HepG2 (cell line): ENCODE measurements around the gene GATAD2B. TPM values are rescaled to one million over a fixed set of nuclear protein-coding genes. Genes with fewer than 3 reads are reported as not detected.

ENCODE experiments used
- ATAC-seq: fragments of 200-7000 bp; cut with Tn5 transposase; 3 replicates; pipeline ENCODE4 v1.9.1; 2020; ENCODE audit warnings: mild to moderate bottlenecking, moderate library complexity
- BruUV-seq: library from RNA; stranded (reverse); fragments of 400-500 nt; replicated peaks from 2 replicates; lab custom pipeline; 2021; lab: Mats Ljungman, UMichigan
- CTCF ChIA-PET: fragments of 300-600 bp; formaldehyde crosslinking; extraction: SDS; loops from one replicate; lab custom pipeline; 2021; ENCODE audit warnings: low total read pairs, inconsistent platforms, low intra/inter-chr PET ratio; lab: Yijun Ruan, JAX
- POLR2A ChIA-PET: fragments of 350-600 bp; sonication (Branson Sonifier 250); formaldehyde crosslinking; loops from one replicate; lab custom pipeline; 2020; ENCODE audit warnings: antibody characterized with exemption, inconsistent platforms; lab: Yijun Ruan, JAX
- DNase-seq: peaks from one replicate; pipeline ENCODE4 v3.0.0-alpha.2; 2015; ENCODE audit warnings: low spot score
- FAIRE-seq: peaks from 3 replicates; lab custom pipeline; 2011; peaks lifted over from hg19 to GRCh38; lab: Jason Lieb, UNC
- H2AFZ ChIP-seq: one replicate; pipeline ENCODE4 v1.6.1; 2011; ENCODE audit warnings: low read length, inconsistent platforms
- H3K27ac ChIP-seq: fragments of 300-600 bp; 3 replicates; pipeline ENCODE4 v1.8.0; 2011; ENCODE audit warnings: mixed run types, mild to moderate bottlenecking, mixed read lengths, low read length, inconsistent platforms; ENCODE audit not compliant: insufficient read depth; ENCODE audit errors: extremely low read length
- H3K27me3 ChIP-seq, 2 experiments: fragments of 200-600 bp in 1 of 2; 2 replicates in 1 of 2; 3 replicates in 1 of 2; pipeline versions ENCODE4 v1.6.0 to v1.8.0; 2011; ENCODE audit warnings: low read length in 2 of 2, mild to moderate bottlenecking in 2 of 2, moderate library complexity in 2 of 2, inconsistent platforms in 1 of 2; ENCODE audit not compliant: insufficient read depth in 2 of 2, control insufficient read depth in 1 of 2
- H3K36me3 ChIP-seq, 2 experiments: fragments of 200-600 bp in 1 of 2; replicated peaks in 1 of 2; 2 replicates in 1 of 2; 3 replicates in 1 of 2; pipeline versions ENCODE4 v1.5.1 to v1.8.0; 2011; ENCODE audit warnings: low read length in 2 of 2, inconsistent platforms in 1 of 2; ENCODE audit not compliant: insufficient read depth in 2 of 2, control insufficient read depth in 1 of 2
- H3K4me1 ChIP-seq: 2 replicates; pipeline ENCODE4 v1.5.1; 2012; ENCODE audit warnings: low read length, inconsistent platforms; ENCODE audit not compliant: insufficient read depth
- H3K4me2 ChIP-seq: 2 replicates; pipeline ENCODE4 v1.6.0; 2011; ENCODE audit warnings: low read depth, low read length, inconsistent platforms
- H3K4me3 ChIP-seq, 3 experiments: fragments of 200-600 bp in 1 of 3; sonication (generic), shearing (Covaris generic) in 1 of 3; replicated peaks in 1 of 3; 2 replicates each; pipeline ENCODE4 v1.5.1; 2011 to 2016; ENCODE audit warnings: low read length in 3 of 3, inconsistent platforms in 2 of 3, low read depth in 2 of 3, mild to moderate bottlenecking in 2 of 3, control low read depth in 1 of 3, mixed read lengths in 1 of 3; ENCODE audit not compliant: insufficient read depth in 1 of 3
- H3K79me2 ChIP-seq: one replicate; pipeline ENCODE4 v1.6.1; 2011; ENCODE audit warnings: low read length, inconsistent platforms; ENCODE audit not compliant: insufficient read depth
- H3K9ac ChIP-seq: 2 replicates; pipeline ENCODE4 v1.6.0; 2011; ENCODE audit warnings: mild to moderate bottlenecking, low read depth, low read length, inconsistent platforms; ENCODE audit not compliant: insufficient read depth
- H3K9me3 ChIP-seq: 2 replicates; pipeline ENCODE4 v1.5.1; 2012; ENCODE audit warnings: mild to moderate bottlenecking, low read length
- H4K20me1 ChIP-seq: 2 replicates; pipeline ENCODE4 v1.6.0; 2011; ENCODE audit warnings: inconsistent platforms, mild to moderate bottlenecking, low read length, moderate library complexity; ENCODE audit not compliant: insufficient read depth
- ARNT2 ChIP-seq: sonication (generic); formaldehyde crosslinking; IDR thresholded peaks from 2 replicates; pipeline ENCODE4 v1.8.0; 2022; ENCODE audit warnings: mild to moderate bottlenecking, low read depth, missing genetic modification reagents, moderate library complexity
- ATF1 ChIP-seq: IDR thresholded peaks from 2 replicates; pipeline ENCODE4 v1.6.1; 2016; ENCODE audit warnings: mild to moderate bottlenecking, control low read depth
- CENPX ChIP-seq: sonication (generic); formaldehyde crosslinking; IDR thresholded peaks from 2 replicates; pipeline ENCODE4 v1.9.0; 2021; ENCODE audit warnings: mild to moderate bottlenecking, missing genetic modification reagents, moderate library complexity
- KIAA2018 ChIP-seq: sonication (generic); formaldehyde crosslinking; IDR thresholded peaks from 2 replicates; pipeline ENCODE4 v1.5.0; 2020; ENCODE audit warnings: mild to moderate bottlenecking, missing genetic modification reagents, borderline replicate concordance
- PTBP1 ChIP-seq: fragments of 200-400 bp; formaldehyde crosslinking; IDR thresholded peaks from 2 replicates; pipeline ENCODE4 v1.6.1; 2018; ENCODE audit warnings: low read length, low read depth; ENCODE audit not compliant: poor library complexity, severe bottlenecking
- TIGD3 ChIP-seq: sonication (generic); formaldehyde crosslinking; IDR thresholded peaks from 2 replicates; pipeline ENCODE4 v1.5.1; 2020; ENCODE audit warnings: mild to moderate bottlenecking, missing genetic modification reagents, borderline replicate concordance
- ZBTB21 ChIP-seq: sonication (generic); formaldehyde crosslinking; IDR thresholded peaks from 2 replicates; pipeline ENCODE4 v1.4.0; 2020; ENCODE audit warnings: missing genetic modification reagents
- ZBTB33 ChIP-seq: sonication (generic); formaldehyde crosslinking; IDR thresholded peaks from 2 replicates; pipeline ENCODE4 v1.4.0; 2020; ENCODE audit warnings: missing genetic modification reagents
- ZNF709 ChIP-seq: sonication (generic); formaldehyde crosslinking; IDR thresholded peaks from 2 replicates; pipeline ENCODE4 v1.5.0; 2020; ENCODE audit warnings: mild to moderate bottlenecking, missing genetic modification reagents
- WGBS: methylation state at CpG from one replicate; pipeline ENCODE4 v1.1.6; 2017; ENCODE audit warnings: low lambda C conversion rate; 5-methylcytosine and 5-hydroxymethylcytosine counted together
- in situ Hi-C: cut with HindIII; loops from 2 replicates; pipeline ENCODE4 v1.10.0; 2017; ENCODE audit warnings: low pct_unique_long_range_greater_than_20kb; ENCODE audit not compliant: extremely low pct_ligation_motif_present
- intact Hi-C: fragments of 100-400 bp; cut with micrococcal nuclease; formaldehyde crosslinking; loops from one replicate; pipeline ENCODE4 v1.10.0; 2022; ENCODE audit not compliant: unreplicated experiment
- polyA plus RNA-seq, 8 experiments: library from polyadenylated mRNA; depleted of rRNA in 3 of 8; stranded (reverse) in 7 of 8; unstranded in 1 of 8; fragments of >200 nt; fragmentation: Illumina TruSeq in 4 of 8; extraction: Trizol in 4 of 8; gene quantifications; 2 replicates each; pipeline versions ENCODE4 v1.2.1 to v1.2.3, GENCODE V29; 2011 to 2016; ENCODE audit warnings: low read depth in 4 of 8, missing spikeins in 1 of 8, mixed read lengths in 1 of 8; ENCODE audit not compliant: insufficient read depth in 1 of 8
- total RNA-seq, 5 experiments: library from RNA; depleted of rRNA; stranded (reverse); fragments of >200 nt; fragmentation: Illumina TruSeq; extraction: Trizol; gene quantifications; 2 replicates each; pipeline ENCODE4 v1.2.3, GENCODE V29; 2016; ENCODE audit warnings: low read depth in 1 of 5

Gene GATAD2B
- total and polyA plus RNA-seq, 2 of the 13 experiments (the other 11 are each of a cell fraction or from before 2014, with no cell fraction given): 3.2 to 5.2 TPM

GRCh38 chr1:153944005-153944826 is 21.4 kb upstream of the GATAD2B start:
- 0 out of 2 replicates have a peak overlapping the region, but pooled peaks have one; percentile 82 for H3K9ac ChIP-seq
- in situ Hi-C loops: loop anchor here (10.0 kb wide), 1 partner anchor 119 kb away; no protein-coding TSS in a partner anchor
- TF ChIP-seq TIGD3 (CRISPR knock-in tag): no peak
- TF ChIP-seq ARNT2 (CRISPR knock-in tag): no peak
- no peak for TF ChIP-seq PTBP1
- no peak for TF ChIP-seq ZBTB33 (CRISPR knock-in tag)
- no peak for TF ChIP-seq ATF1 (CRISPR knock-in tag)
- no peak for TF ChIP-seq CENPX
- TF ChIP-seq KIAA2018 (CRISPR knock-in tag): no peak
- TF ChIP-seq ZNF709 (CRISPR knock-in tag): no peak
- TF ChIP-seq ZBTB21 (CRISPR knock-in tag): peak; percentile 85

More at GRCh38 chr1:153944005-153944826, 21.4 kb upstream of the GATAD2B start:
- FAIRE-seq (no peak), DNase-seq (no peak), ATAC-seq (no peak)
- peak overlapping the region; percentile 87; the same call in 1 of the 2 replicates for H3K4me2 ChIP-seq
- ChIA-PET POLR2A (interaction anchor here (0.9 to 5.3 kb wide), 5 partner anchors 10 to 46 kb away, joined by 5 to 43 read pairs (median 20); partner anchors contain the start of genes CREB3L4, GATAD2B and SLC39A1), CTCF (no interaction called here)
- no TSS peak for BruUV-seq
- intact Hi-C loops: no loop called here
- H3K27me3 ChIP-seq: no peaks in the 10 kb centered on the region
- no peak overlapping the region for H3K27ac ChIP-seq
- peaks cover 11% of the 10 kb centered on the region for H3K79me2 ChIP-seq
- no peaks in the 10 kb centered on the region for H3K9me3 ChIP-seq
- no peaks in the 10 kb centered on the region for H4K20me1 ChIP-seq
- no peak overlapping the region for H3K4me3 ChIP-seq
- H2AFZ ChIP-seq: no peak overlapping the region
- 95% methylated on average over 7 of the region's 15 CpGs for WGBS
- H3K36me3 ChIP-seq: peaks cover 12 to 49% of the 10 kb centered on the region in 2 experiments; a peak in 4 of 5 replicates
- H3K4me1 ChIP-seq: peaks cover 40% of the 10 kb centered on the region
